Heart left ventricle (tissue), 13 donors: ENCODE results near the gene IRAK1BP1.

ENCODE experiments used
- CTCF ChIP-seq, 12 donors: fragments of 200-600 bp; sonication (generic) in 4 of 12; IDR thresholded peaks; one replicate each; pipeline versions ENCODE4 v1.5.0 to v1.8.0; 2018 to 2022; ENCODE audit warnings: antibody characterized with exemption in 12 of 12, mild to moderate bottlenecking in 5 of 12
- POLR2A ChIP-seq, 2 donors: fragments of 450-650 bp; IDR thresholded peaks; one replicate each; pipeline ENCODE4 v1.6.1; 2017; ENCODE audit warnings: antibody characterized with exemption in 2 of 2, mild to moderate bottlenecking in 2 of 2, moderate library complexity in 2 of 2
- donor health status: ischemic (EF 13 %, LVEDD 7.1; RV severe dilation, severe dysfunction).
- donor health status: DM: no; HTN: yes; CAD: no.
- donor health status: DM: no; HTN: no; CAD: no.
- donor health status: ischemic (EF 25% LVEDD 6.9; RV normal size, moderate dysfunction).
- donor health status: ischemic (EF 25% LVEDD 5.7; RV mildly dilated, moderate dysfunction).
- donor health status: ischemic (EF 35%, LVEDD 5.7; RV mildly dilated, moderate dysfunction).
- donor health status: nonischemic (EF 11% LVEDD 7.7; RV severe dilation, severe dysfunction).
- donor health status: DM: yes; HTN: yes; CAD: no.
- donor health status: PGD.
- donor health status: ischemic (EF 29% LVEDD 5.4; RV normal size, mild dysfunction).
- donor health status: nonischemic (EF 23%, LVEDD 6.1; RV moderate dilation, normal function).

GRCh38 chr6:78925317-78925716 lies 58.0 kb downstream of the IRAK1BP1 start:
- no peak for TF ChIP-seq CTCF (IDR thresholded peaks at IDR 0.05)
- TF ChIP-seq POLR2A (IDR thresholded peaks at IDR 0.05), result no peak
